ENCODE measurements around the gene WDR7. TPM values are rescaled to one million over a fixed set of nuclear protein-coding genes. Genes with fewer than 3 reads are reported as not detected.

WDR7 gene
- total and polyA plus RNA-seq, 10 of the 15 experiments (the other 5 are each of a cell fraction or from before 2014, with no cell fraction given): 2.8 to 16.5 (median 11.7) TPM

- H3K9ac ChIP-seq (ENCODE audit: control insufficient read depth, insufficient read depth, low read length): no peak overlapping the region
- FAIRE-seq: no peak
- DNase-seq (ENCODE audit: low read depth, low spot score): no peak
- peaks cover 3% of the 10 kb centered on the region; the same call in 1 of the 2 replicates for H3K4me1 ChIP-seq (ENCODE audit: control insufficient read depth, insufficient read depth, low read length)
- TF ChIP-seq ZNF207 (IDR thresholded peaks at IDR 0.05; ENCODE audit: borderline replicate concordance) (no peak), CHD4 (IDR thresholded peaks at IDR 0.05) (no peak)
- TF ChIP-seq, protein P1, sequence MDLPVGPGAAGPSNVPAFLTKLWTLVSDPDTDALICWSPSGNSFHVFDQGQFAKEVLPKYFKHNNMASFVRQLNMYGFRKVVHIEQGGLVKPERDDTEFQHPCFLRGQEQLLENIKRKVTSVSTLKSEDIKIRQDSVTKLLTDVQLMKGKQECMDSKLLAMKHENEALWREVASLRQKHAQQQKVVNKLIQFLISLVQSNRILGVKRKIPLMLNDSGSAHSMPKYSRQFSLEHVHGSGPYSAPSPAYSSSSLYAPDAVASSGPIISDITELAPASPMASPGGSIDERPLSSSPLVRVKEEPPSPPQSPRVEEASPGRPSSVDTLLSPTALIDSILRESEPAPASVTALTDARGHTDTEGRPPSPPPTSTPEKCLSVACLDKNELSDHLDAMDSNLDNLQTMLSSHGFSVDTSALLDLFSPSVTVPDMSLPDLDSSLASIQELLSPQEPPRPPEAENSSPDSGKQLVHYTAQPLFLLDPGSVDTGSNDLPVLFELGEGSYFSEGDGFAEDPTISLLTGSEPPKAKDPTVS (IDR thresholded peaks at IDR 0.05; ENCODE audit: low read depth, low read length): no peak
- in situ Hi-C loops (cut with MboI) (no loop called here), intact Hi-C loops (cut with micrococcal nuclease; ENCODE audit: unreplicated experiment) (no loop called here)
- ATAC-seq: no peak
- POLR2A ChIA-PET: no interaction called here
- no peaks in the 10 kb centered on the region for H3K79me2 ChIP-seq (ENCODE audit: control insufficient read depth, insufficient read depth, low read length)
- no TSS peak for BruUV-seq (replicated peaks)
- no peak overlapping the region for H3K4me2 ChIP-seq (ENCODE audit: control insufficient read depth, insufficient read depth)
- no peaks in the 10 kb centered on the region for H3K27me3 ChIP-seq (replicated peaks in 1 of 2; ENCODE audit: control insufficient read depth in 2 of 2, insufficient read depth in 2 of 2, low read length in 1 of 2)
- H3K4me3 ChIP-seq: no peak overlapping the region
- CTCF ChIA-PET: interaction anchor here (3.0 to 5.7 kb wide), 2 partner anchors 10 to 65 kb away, joined by 29 to 69 read pairs; partner anchors contain the start of gene WDR7
- WGBS (ENCODE audit: insufficient coverage, insufficient replicate concordance, low lambda C conversion rate, missing lambda C conversion rate): 79% methylated on average over 3 of the region's 3 CpGs
- H3K9me3 ChIP-seq (replicated peaks; ENCODE audit: control insufficient read depth, insufficient read depth, low read length): no peaks in the 10 kb centered on the region
- H3K36me3 ChIP-seq (ENCODE audit: control insufficient read depth in 2 of 2, insufficient read depth in 2 of 2, low read length in 1 of 2): no peaks in the 10 kb centered on the region
- no peak overlapping the region for H2AFZ ChIP-seq (ENCODE audit: control insufficient read depth, low read depth, low read length)
- RAD21 ChIA-PET (ENCODE audit: unreplicated experiment): interaction anchor here (0.8 to 3.7 kb wide), 2 partner anchors 11 to 65 kb away, joined by 3 to 18 read pairs; no protein-coding TSS in a partner anchor
- SMC1A ChIA-PET (ENCODE audit: uncharacterized antibody, unreplicated experiment): interaction anchor here (0.7 to 2.7 kb wide), 3 partner anchors 11 to 98 kb away, joined by 3 to 15 read pairs (median 7); no protein-coding TSS in a partner anchor
- no peak overlapping the region for H3K27ac ChIP-seq (ENCODE audit: control insufficient read depth, insufficient read depth)
- H4K20me1 ChIP-seq (ENCODE audit: control insufficient read depth, insufficient read depth): no peaks in the 10 kb centered on the region
Observed at GRCh38 chr18:56712761-56713160, 61.6 kb downstream of the WDR7 start.

DNA sequence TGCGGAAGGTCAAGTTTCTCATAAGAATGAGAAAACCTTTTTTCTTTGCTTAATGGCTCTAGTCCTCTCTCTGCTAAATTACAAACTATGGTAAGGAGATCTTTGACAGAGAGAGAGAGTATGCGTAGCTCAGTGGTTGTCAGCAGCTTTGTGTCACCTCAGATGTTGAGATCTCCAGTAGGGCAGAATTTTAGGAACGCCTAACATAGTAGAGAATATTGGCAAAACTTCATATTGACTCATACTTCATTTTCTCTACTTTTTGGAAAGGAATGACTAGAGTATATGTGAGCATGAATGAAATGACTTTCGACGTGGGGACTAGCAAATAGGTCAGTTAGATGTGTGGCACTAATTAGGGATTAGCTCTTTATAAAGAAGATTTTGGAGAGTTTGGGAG lies 64.0 kb downstream of the WDR7 start:
- H3K79me2 ChIP-seq (ENCODE audit: control insufficient read depth, insufficient read depth, low read length): no peaks in the 10 kb centered on the region
- no peaks in the 10 kb centered on the region for H3K36me3 ChIP-seq (ENCODE audit: control insufficient read depth in 2 of 2, insufficient read depth in 2 of 2, low read length in 1 of 2)
- no peak overlapping the region for H2AFZ ChIP-seq (ENCODE audit: control insufficient read depth, low read depth, low read length)
- WGBS (ENCODE audit: insufficient coverage, insufficient replicate concordance, low lambda C conversion rate, missing lambda C conversion rate): 91% methylated on average over 5 of the region's 5 CpGs
- ChIA-PET RAD21 (ENCODE audit: unreplicated experiment) (interaction anchor here (1.7 kb wide), 1 partner anchor 12 kb away, joined by 4 read pairs; no protein-coding TSS in a partner anchor), POLR2A (interaction anchor here (1.2 kb wide), 1 partner anchor 59 kb away, joined by 3 read pairs; no protein-coding TSS in a partner anchor), CTCF (interaction anchor here (1.0 to 2.1 kb wide), 3 partner anchors 9 to 16 kb away, joined by 3 to 16 read pairs (median 3); no protein-coding TSS in a partner anchor), SMC1A (ENCODE audit: uncharacterized antibody, unreplicated experiment) (interaction anchor here (0.9 to 3.1 kb wide), 4 partner anchors 12 to 92 kb away, joined by 3 to 14 read pairs (median 4); no protein-coding TSS in a partner anchor)
- no peak overlapping the region for H3K27ac ChIP-seq (ENCODE audit: control insufficient read depth, insufficient read depth)
- in situ Hi-C loops (cut with MboI) (no loop called here), intact Hi-C loops (cut with micrococcal nuclease; ENCODE audit: unreplicated experiment) (no loop called here)
- H4K20me1 ChIP-seq (ENCODE audit: control insufficient read depth, insufficient read depth): no peaks in the 10 kb centered on the region
- no peak overlapping the region for H3K4me3 ChIP-seq
- ATAC-seq (no peak), FAIRE-seq (no peak), DNase-seq (ENCODE audit: low read depth, low spot score) (no peak)
- no peaks in the 10 kb centered on the region for H3K9me3 ChIP-seq (replicated peaks; ENCODE audit: control insufficient read depth, insufficient read depth, low read length)
- BruUV-seq (replicated peaks): no TSS peak
- TF ChIP-seq, protein P2, sequence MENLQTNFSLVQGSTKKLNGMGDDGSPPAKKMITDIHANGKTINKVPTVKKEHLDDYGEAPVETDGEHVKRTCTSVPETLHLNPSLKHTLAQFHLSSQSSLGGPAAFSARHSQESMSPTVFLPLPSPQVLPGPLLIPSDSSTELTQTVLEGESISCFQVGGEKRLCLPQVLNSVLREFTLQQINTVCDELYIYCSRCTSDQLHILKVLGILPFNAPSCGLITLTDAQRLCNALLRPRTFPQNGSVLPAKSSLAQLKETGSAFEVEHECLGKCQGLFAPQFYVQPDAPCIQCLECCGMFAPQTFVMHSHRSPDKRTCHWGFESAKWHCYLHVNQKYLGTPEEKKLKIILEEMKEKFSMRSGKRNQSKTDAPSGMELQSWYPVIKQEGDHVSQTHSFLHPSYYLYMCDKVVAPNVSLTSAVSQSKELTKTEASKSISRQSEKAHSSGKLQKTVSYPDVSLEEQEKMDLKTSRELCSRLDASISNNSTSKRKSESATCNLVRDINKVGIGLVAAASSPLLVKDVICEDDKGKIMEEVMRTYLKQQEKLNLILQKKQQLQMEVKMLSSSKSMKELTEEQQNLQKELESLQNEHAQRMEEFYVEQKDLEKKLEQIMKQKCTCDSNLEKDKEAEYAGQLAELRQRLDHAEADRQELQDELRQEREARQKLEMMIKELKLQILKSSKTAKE (IDR thresholded peaks at IDR 0.05; ENCODE audit: low read depth, poor library complexity, severe bottlenecking): no peak
- no peaks in the 10 kb centered on the region for H3K27me3 ChIP-seq (replicated peaks in 1 of 2; ENCODE audit: control insufficient read depth in 2 of 2, insufficient read depth in 2 of 2, low read length in 1 of 2)
- H3K4me2 ChIP-seq (ENCODE audit: control insufficient read depth, insufficient read depth): no peak overlapping the region
- peaks cover 3% of the 10 kb centered on the region; the same call in 1 of the 2 replicates for H3K4me1 ChIP-seq (ENCODE audit: control insufficient read depth, insufficient read depth, low read length)
- no peak overlapping the region for H3K9ac ChIP-seq (ENCODE audit: control insufficient read depth, insufficient read depth, low read length)
